HG02938 (cell line): Measurements from ENCODE around the gene ADCYAP1.
"Not testable (repeated sequence)": the region's sequence is repeated elsewhere in the genome, so short reads cannot be mapped to it uniquely, and the experiment has no call there.

Experiments
- ATAC-seq: cut with Tn5 transposase; IDR thresholded peaks from one replicate; pipeline ENCODE4 v1.9.1; 2021; ENCODE audit warnings: mild to moderate bottlenecking, moderate library complexity; ENCODE audit not compliant: unreplicated experiment

The ADCYAP1 gene

DNA sequence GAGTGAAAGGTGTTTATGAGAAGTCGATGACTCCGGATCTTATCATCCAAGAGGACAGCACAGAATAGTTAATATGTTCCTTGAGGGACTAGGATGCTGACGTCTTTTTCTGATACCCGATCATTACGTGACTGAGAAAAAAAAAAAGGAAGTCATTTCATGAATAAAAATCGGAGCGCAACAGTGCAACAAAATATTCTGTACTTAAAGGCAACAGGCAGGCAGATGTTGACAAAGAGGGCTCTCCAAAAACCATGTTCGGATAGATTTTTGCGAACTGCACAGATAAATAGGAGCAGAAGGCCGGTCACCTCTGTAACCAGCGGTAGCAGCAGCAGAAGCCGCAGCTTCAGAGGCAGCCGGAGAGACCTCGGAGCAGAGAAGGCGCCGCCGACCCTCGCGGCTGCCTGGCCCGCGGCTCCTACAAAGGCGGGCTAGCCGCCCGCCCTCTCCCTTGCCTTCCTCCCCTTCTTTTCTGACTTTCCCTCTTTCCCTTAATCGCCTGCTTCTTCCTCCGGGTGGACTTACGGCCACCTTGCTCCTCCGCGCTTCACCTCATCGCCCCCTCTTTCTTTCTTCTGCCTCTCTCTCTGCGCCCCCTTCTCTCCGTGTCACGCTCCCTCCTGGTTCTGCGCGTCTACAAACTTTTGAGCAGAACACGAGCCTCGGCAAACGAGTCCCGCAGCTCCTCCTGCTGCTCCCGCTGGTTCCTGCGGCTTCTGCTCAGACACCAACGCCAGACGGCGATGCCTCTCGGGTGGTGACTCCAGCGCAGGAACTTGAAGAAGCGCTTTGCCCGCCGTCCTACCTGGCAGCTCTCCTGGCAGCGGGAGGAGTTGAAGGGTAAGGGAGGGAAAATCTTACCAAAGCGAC lies at the start of gene ADCYAP1:
ADCYAP1 (plus strand) TSS at position 654 of the 873 bp plus-strand sequence. CDS start 516 bp downstream, outside the sequence.
- ATAC-seq, result no peak

- no peak for ATAC-seq
These were observed 46.7 kb upstream of the ADCYAP1 start for GRCh38 chr18:857986-858385.

DNA sequence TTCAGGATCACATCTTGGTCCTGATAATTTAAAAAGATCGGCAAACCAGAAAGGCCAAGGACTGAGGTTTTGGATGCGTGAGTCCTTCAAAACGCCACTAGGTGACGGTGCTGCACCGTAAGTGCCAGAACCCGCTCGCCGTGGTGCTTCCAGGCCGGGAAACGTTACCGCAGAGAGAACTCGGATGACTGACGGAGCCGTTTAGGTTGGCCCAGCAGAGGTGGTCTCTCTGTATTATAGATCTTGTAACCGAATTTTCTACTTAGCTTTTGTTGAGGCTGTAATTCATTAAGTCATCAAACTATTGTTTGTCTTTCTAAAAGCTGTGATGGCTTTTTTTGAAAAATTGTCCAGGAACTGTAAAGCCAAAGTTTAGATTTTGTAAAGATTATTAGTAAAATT lies 39.8 kb upstream of the ADCYAP1 start:
- peak; percentile 90 for ATAC-seq

GRCh38 chr18:867257-867656 lies 37.4 kb upstream of the ADCYAP1 start:
- ATAC-seq, result no peak

DNA sequence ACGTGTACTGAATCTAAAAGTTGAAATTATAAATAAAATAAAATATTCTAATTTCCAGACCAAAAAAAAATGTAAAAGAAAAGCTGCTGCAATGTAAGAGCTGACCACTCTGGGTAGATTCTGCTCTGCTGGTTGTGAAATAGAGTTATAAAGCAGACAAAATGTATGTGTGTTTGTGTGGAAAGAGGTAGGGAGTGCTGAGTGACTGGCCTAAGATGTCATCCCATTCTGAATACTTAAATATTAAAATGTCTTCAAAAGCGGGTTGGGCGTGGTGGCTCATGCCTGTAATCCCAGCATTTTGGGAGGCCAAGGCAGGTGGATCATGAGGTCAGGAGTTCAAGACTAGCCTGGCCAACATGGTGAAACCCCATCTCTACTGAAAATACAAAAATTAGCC lies 31.2 kb upstream of the ADCYAP1 start:
- not testable (repeated sequence) for ATAC-seq

DNA sequence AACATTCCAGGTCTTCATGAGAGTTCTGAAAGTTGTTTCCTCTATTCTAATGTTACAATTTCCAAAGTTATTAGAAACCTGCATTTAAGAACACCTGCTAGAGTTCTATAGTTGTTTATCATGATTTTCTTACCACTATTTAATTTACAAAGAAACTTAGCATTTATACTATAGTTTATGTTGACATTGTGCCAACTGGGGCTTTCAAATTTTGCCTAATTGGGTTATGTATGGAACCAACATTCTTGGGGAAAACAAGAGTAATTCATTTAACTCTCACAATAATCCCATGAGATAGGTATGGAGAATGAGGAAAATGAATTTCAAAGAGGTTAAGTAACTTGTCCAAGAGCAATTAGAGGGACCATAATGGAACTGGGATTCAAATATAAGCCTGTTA lies 28.8 kb upstream of the ADCYAP1 start:
- ATAC-seq, result no peak

DNA sequence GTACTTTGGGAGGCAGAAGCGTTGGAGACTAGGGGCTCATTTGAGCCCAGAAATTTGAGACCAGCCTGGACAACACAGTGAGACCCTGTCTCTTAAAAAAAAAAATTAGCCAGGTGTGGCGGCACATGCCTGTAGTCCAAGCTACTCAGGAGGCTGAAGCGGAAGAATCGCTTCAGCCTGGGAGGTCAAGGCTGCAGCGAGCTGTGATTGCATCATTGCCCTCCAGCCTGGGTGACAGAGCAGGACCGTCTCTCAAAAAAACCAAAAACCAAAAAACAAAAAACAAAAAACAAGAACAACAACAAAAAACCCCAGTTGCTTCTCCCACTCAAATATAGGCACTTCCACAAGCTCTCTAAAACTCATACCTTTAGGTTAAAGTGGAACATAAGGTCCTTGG lies 27.4 kb upstream of the ADCYAP1 start:
- ATAC-seq, result no peak

DNA sequence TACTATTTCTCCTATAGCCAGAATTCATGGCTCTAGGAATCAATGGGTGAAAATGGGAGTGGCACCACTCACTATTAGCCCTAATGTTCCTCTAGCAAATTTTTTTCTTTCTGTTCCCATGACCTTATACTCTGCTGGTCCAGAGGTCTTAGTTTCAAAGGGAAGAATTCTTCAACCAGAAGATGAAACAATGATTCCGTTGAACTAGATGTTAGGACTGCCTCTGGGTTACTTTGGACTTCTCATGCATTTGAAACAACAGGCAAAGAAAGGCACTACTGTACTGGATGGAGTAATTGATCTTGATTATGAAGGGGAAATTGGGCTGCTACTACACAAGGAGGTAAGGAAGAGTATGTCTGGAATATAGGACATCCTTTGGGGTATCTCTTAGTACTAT lies 18.6 kb upstream of the ADCYAP1 start:
- ATAC-seq, result no peak

GRCh38 chr18:887716-888115 lies 17.0 kb upstream of the ADCYAP1 start:
- ATAC-seq, result no peak

GRCh38 chr18:892316-892715 lies 12.4 kb upstream of the ADCYAP1 start:
- no peak for ATAC-seq

DNA sequence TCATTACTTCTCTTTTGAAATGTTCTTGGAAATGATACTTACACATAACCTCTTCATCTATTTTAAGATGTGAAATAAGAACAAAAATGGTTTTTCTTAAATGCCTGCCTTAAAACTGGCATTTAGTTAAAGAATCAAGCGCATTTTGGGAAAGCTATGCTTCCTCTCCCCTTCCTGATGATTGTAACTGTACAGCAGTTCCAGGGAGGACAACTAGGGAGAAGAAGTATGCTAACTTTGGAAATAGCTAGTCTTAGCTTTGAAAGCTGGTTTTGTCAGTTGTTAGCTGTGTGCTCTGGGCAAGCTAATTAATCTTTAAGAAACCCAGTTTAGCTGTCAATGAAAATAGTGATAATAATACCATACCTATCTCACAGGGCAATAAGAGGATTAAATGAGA lies 8.4 kb upstream of the ADCYAP1 start:
- ATAC-seq, result no peak

- ATAC-seq, result no peak
These were observed 2.9 kb upstream of the ADCYAP1 start for GRCh38 chr18:901761-902160.

GRCh38 chr18:902229-902628 lies 2.4 kb upstream of the ADCYAP1 start:
- ATAC-seq, result no peak

- no peak for ATAC-seq
These were observed 970 bp upstream of the ADCYAP1 start for GRCh38 chr18:903701-904100.

- no peak for ATAC-seq
These were observed 756 bp downstream of the ADCYAP1 start for GRCh38 chr18:905307-905947.

GRCh38 chr18:905948-906415 lies 1.3 kb downstream of the ADCYAP1 start:
- no peak for ATAC-seq

DNA sequence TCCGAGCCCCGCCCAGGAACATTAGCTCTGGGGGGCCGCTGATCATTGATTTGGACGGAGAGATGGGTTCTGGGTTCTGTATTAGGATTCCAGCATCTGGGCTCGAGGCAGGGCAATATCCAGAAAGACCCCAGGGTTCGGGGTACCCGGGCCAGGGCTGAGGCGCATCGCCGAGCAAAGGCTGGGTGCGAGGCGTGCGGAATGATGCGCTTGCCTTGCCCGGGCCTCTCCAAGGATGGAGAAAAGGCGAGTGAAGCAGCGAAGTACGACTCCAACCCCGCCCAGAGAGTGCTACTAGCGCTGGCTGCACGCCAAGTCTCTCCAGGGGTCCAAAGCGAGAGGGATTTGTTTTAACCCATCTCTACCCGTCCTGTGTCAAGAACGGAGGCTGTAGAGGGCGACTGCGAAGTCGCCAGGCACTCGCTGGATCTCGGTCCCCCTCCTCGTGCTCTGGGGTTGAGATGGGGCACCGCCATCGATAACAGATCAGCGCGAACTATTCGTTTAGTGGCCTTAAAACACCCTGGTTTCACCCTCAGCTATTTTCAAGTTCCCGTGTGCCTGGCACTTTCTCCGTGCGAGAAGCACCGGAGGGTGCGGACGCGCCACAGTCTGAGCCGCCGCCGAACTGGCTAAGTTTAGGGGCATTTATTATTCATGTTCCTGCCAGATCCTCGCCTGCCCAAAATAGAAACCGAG lies 1.9 kb downstream of the ADCYAP1 start:
- ATAC-seq, result no peak

- ATAC-seq, result no peak
These were observed 2.6 kb downstream of the ADCYAP1 start for GRCh38 chr18:907115-907884.

- no peak for ATAC-seq
These were observed 3.5 kb downstream of the ADCYAP1 start for GRCh38 chr18:907885-908757.
